GM23338 (cell line): ENCODE data around the gene TIMP4. TPM values are rescaled to one million over a fixed set of nuclear protein-coding genes. Genes with fewer than 3 reads are reported as not detected.

Source experiments
- CREB1 ChIP-seq: fragments of 250-450 bp; sonication (Bioruptor Pico); IDR thresholded peaks from 2 replicates; pipeline ENCODE4 v1.5.0; 2020; ENCODE audit warnings: low read depth, mild to moderate bottlenecking, moderate library complexity
- ETS1 ChIP-seq: IDR thresholded peaks from 2 replicates; pipeline ENCODE4 v1.6.1; 2016; ENCODE audit warnings: antibody characterized with exemption
- EZH2 ChIP-seq: fragments of 200-600 bp; sonication (generic); IDR thresholded peaks from one replicate; pipeline ENCODE4 v1.8.0; 2017; ENCODE audit warnings: antibody characterized with exemption, mild to moderate bottlenecking, low read depth; ENCODE audit not compliant: unreplicated experiment
- EZH2phosphoT487 ChIP-seq: fragments of 200-600 bp; sonication (generic); IDR thresholded peaks from one replicate; pipeline ENCODE4 v1.8.1; 2018; ENCODE audit warnings: antibody characterized with exemption; ENCODE audit not compliant: unreplicated experiment
- JUNB ChIP-seq: IDR thresholded peaks from one replicate; pipeline ENCODE4 v1.6.1; 2016; ENCODE audit warnings: antibody characterized with exemption; ENCODE audit not compliant: unreplicated experiment
- NANOG ChIP-seq: IDR thresholded peaks from 2 replicates; pipeline ENCODE4 v1.6.1; 2016; ENCODE audit warnings: antibody characterized with exemption, borderline replicate concordance
- POLR2AphosphoS5 ChIP-seq: IDR thresholded peaks from 2 replicates; pipeline ENCODE4 v1.6.1; 2016; ENCODE audit warnings: antibody characterized with exemption, low read depth
- REST ChIP-seq: IDR thresholded peaks from one replicate; pipeline ENCODE4 v1.6.1; 2018; ENCODE audit warnings: antibody characterized with exemption; ENCODE audit not compliant: unreplicated experiment
- STAT1 ChIP-seq: IDR thresholded peaks from one replicate; pipeline ENCODE4 v1.6.1; 2016; ENCODE audit warnings: antibody characterized with exemption; ENCODE audit not compliant: unreplicated experiment
- ZNF114 ChIP-seq: fragments of 250-450 bp; sonication (Bioruptor Pico); IDR thresholded peaks from 2 replicates; pipeline ENCODE4 v1.5.0; 2020; ENCODE audit warnings: mild to moderate bottlenecking, moderate library complexity
- ZNF331 ChIP-seq: fragments of 250-450 bp; sonication (Bioruptor Pico); IDR thresholded peaks from 2 replicates; pipeline ENCODE4 v1.5.0; 2020; ENCODE audit warnings: low read depth, mild to moderate bottlenecking, moderate library complexity
- polyA plus RNA-seq: library from polyadenylated mRNA; unstranded; fragments of >200 nt; fragmentation: Nextera tagmentation; extraction: Ambion mirVana; gene quantifications from 2 replicates; pipeline ENCODE4 v1.2.1, GENCODE V29; 2016
- total RNA-seq: library from RNA; depleted of rRNA; stranded (reverse); fragments of >200 nt; shearing (Covaris generic); gene quantifications from 2 replicates; pipeline ENCODE4 v1.2.3, GENCODE V29; 2014
- TF ChIP-seq, protein P1 (sequence below): fragments of 250-450 bp; sonication (Bioruptor Pico); IDR thresholded peaks from 2 replicates; pipeline ENCODE4 v1.5.0; 2020; ENCODE audit warnings: mild to moderate bottlenecking, moderate library complexity

Gene TIMP4
- total and polyA plus RNA-seq, 2 experiments from 2014 or later: 6.7 to 11.1 TPM

DNA sequence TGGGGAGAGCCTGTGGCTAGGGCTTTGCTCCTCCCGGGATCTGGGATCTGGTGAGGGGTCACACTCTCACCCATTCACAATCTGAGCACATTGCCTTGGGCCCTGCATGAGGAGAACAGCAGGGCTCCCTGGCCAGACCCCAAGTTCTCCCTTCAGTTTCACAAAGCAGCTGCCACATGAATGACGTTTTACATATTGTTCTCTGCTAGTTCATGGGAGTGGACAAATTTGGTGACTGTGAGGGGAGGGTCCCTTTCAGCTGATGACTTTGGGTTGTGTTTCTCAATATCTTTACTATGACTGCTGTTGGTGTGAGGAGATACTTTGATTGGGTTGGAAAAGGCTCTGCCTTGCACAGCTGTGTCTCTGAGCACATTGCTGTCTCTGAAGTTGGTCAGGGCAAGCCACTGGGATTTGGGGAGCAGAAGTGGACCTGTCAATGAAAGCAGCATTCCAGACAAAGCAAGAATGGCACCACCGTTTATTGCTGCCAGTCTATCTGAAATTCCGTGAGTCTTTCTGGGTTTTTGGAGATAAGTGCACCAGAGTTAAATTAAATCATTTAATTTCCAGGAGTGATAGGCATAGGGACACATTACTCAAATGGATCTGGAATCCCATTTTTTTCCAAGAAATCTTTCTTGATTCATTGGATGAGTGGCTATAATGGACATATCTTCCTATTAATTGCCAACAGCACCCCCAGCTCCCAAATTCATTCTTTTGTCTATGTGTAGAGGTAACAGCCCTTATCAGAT lies 10.3 kb downstream of the TIMP4 start (continued):
- TF ChIP-seq, protein P1, sequence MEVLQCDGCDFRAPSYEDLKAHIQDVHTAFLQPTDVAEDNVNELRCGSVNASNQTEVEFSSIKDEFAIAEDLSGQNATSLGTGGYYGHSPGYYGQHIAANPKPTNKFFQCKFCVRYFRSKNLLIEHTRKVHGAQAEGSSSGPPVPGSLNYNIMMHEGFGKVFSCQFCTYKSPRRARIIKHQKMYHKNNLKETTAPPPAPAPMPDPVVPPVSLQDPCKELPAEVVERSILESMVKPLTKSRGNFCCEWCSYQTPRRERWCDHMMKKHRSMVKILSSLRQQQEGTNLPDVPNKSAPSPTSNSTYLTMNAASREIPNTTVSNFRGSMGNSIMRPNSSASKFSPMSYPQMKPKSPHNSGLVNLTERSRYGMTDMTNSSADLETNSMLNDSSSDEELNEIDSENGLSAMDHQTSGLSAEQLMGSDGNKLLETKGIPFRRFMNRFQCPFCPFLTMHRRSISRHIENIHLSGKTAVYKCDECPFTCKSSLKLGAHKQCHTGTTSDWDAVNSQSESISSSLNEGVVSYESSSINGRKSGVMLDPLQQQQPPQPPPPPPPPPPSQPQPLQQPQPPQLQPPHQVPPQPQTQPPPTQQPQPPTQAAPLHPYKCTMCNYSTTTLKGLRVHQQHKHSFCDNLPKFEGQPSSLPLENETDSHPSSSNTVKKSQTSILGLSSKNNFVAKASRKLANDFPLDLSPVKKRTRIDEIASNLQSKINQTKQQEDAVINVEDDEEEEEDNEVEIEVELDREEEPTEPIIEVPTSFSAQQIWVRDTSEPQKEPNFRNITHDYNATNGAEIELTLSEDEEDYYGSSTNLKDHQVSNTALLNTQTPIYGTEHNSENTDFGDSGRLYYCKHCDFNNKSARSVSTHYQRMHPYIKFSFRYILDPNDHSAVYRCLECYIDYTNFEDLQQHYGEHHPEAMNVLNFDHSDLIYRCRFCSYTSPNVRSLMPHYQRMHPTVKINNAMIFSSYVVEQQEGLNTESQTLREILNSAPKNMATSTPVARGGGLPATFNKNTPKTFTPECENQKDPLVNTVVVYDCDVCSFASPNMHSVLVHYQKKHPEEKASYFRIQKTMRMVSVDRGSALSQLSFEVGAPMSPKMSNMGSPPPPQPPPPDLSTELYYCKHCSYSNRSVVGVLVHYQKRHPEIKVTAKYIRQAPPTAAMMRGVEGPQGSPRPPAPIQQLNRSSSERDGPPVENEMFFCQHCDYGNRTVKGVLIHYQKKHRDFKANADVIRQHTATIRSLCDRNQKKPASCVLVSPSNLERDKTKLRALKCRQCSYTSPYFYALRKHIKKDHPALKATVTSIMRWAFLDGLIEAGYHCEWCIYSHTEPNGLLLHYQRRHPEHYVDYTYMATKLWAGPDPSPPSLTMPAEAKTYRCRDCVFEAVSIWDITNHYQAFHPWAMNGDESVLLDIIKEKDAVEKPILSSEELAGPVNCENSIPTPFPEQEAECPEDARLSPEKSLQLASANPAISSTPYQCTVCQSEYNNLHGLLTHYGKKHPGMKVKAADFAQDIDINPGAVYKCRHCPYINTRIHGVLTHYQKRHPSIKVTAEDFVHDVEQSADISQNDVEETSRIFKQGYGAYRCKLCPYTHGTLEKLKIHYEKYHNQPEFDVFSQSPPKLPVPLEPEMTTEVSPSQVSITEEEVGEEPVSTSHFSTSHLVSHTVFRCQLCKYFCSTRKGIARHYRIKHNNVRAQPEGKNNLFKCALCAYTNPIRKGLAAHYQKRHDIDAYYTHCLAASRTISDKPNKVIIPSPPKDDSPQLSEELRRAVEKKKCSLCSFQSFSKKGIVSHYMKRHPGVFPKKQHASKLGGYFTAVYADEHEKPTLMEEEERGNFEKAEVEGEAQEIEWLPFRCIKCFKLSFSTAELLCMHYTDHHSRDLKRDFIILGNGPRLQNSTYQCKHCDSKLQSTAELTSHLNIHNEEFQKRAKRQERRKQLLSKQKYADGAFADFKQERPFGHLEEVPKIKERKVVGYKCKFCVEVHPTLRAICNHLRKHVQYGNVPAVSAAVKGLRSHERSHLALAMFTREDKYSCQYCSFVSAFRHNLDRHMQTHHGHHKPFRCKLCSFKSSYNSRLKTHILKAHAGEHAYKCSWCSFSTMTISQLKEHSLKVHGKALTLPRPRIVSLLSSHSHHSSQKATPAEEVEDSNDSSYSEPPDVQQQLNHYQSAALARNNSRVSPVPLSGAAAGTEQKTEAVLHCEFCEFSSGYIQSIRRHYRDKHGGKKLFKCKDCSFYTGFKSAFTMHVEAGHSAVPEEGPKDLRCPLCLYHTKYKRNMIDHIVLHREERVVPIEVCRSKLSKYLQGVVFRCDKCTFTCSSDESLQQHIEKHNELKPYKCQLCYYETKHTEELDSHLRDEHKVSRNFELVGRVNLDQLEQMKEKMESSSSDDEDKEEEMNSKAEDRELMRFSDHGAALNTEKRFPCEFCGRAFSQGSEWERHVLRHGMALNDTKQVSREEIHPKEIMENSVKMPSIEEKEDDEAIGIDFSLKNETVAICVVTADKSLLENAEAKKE (CRISPR knock-in tag): no peak
- TF ChIP-seq ZNF331: no peak
- TF ChIP-seq EZH2phosphoT487: no peak
- TF ChIP-seq JUNB: no peak
- TF ChIP-seq ZNF114 (CRISPR knock-in tag): no peak
- no peak for TF ChIP-seq POLR2AphosphoS5
- no peak for TF ChIP-seq REST
- TF ChIP-seq STAT1: no peak
- no peak for TF ChIP-seq EZH2
- no peak for TF ChIP-seq NANOG
- no peak for TF ChIP-seq CREB1 (CRISPR knock-in tag)
- no peak for TF ChIP-seq ETS1
